Chondrocyte (in vitro differentiated cells): Measurements from ENCODE around the gene FOXN3. TPM values are rescaled to one million over a fixed set of nuclear protein-coding genes. Genes with fewer than 3 reads are reported as not detected.

Experiments used
- DNase-seq: peaks from one replicate; pipeline ENCODE4 v3.0.0; 2021; ENCODE audit warnings: mixed read lengths, low spot score
- H3K27ac Mint-ChIP-seq: one replicate; pipeline ENCODE4 v1.8.0; 2021; ENCODE audit warnings: mild to moderate bottlenecking, moderate library complexity, mixed read lengths; ENCODE audit not compliant: unreplicated experiment
- H3K27me3 Mint-ChIP-seq: 2 replicates; pipeline ENCODE4 v1.8.0; 2021; ENCODE audit warnings: low read depth, mixed read lengths
- H3K36me3 Mint-ChIP-seq: 2 replicates; pipeline ENCODE4 v1.8.0; 2021; ENCODE audit warnings: low read depth, mixed read lengths
- H3K4me1 Mint-ChIP-seq: 2 replicates; pipeline ENCODE4 v1.8.0; 2021; ENCODE audit warnings: low read depth, mild to moderate bottlenecking, mixed read lengths
- H3K4me3 Mint-ChIP-seq: one replicate; pipeline ENCODE4 v1.8.0; 2021; ENCODE audit warnings: mild to moderate bottlenecking, moderate library complexity, mixed read lengths; ENCODE audit not compliant: unreplicated experiment
- H3K9me3 Mint-ChIP-seq: 2 replicates; pipeline ENCODE4 v1.8.0; 2021; ENCODE audit warnings: low read depth, mixed read lengths
- CTCF ChIP-seq: fragments of 200-600 bp; sonication (generic); IDR thresholded peaks from 2 replicates; pipeline ENCODE4 v1.5.0; 2021; ENCODE audit warnings: antibody characterized with exemption, mild to moderate bottlenecking, moderate library complexity
- total RNA-seq: library from RNA; stranded (reverse); gene quantifications from 3 replicates; pipeline ENCODE4 v1.2.1, GENCODE V29; 2021

The FOXN3 gene
- total RNA-seq, 1 donor from 2014 or later, result 161 TPM

- no peak for TF ChIP-seq CTCF
- Mint-ChIP-seq H3K27ac (no peak overlapping the region), H3K27me3 (no peaks in the 10 kb centered on the region), H3K4me3 (no peak overlapping the region), H3K9me3 (no peaks in the 10 kb centered on the region), H3K36me3 (peaks cover 6% of the 10 kb centered on the region), H3K4me1 (peaks cover 25% of the 10 kb centered on the region)
- DNase-seq, result no peak
Measured at GRCh38 chr14:89280600-89280999, 136.4 kb downstream of the FOXN3 start.

GRCh38 chr14:89279649-89280232, 137.3 kb downstream of the FOXN3 start:
- TF ChIP-seq CTCF, result no peak
- H3K27ac Mint-ChIP-seq, result no peak overlapping the region
- no peaks in the 10 kb centered on the region for H3K27me3 Mint-ChIP-seq
- DNase-seq, result no peak
- no peak overlapping the region for H3K4me3 Mint-ChIP-seq
- no peaks in the 10 kb centered on the region for H3K9me3 Mint-ChIP-seq
- H3K4me1 Mint-ChIP-seq, result peaks cover 16% of the 10 kb centered on the region
- peaks cover 6% of the 10 kb centered on the region for H3K36me3 Mint-ChIP-seq

- Mint-ChIP-seq H3K4me1 (peaks cover 20% of the 10 kb centered on the region), H3K9me3 (no peaks in the 10 kb centered on the region), H3K36me3 (peaks cover 6% of the 10 kb centered on the region), H3K27ac (no peak overlapping the region), H3K27me3 (no peaks in the 10 kb centered on the region), H3K4me3 (no peak overlapping the region)
- no peak for DNase-seq
- TF ChIP-seq CTCF, result no peak
Measured at GRCh38 chr14:89277203-89277602, 139.8 kb downstream of the FOXN3 start.

GRCh38 chr14:89276424-89276975, 140.5 kb downstream of the FOXN3 start:
- no peak overlapping the region for H3K4me3 Mint-ChIP-seq

More at GRCh38 chr14:89276424-89276975, 140.5 kb downstream of the FOXN3 start:
- no peaks in the 10 kb centered on the region for H3K27me3 Mint-ChIP-seq
- H3K27ac Mint-ChIP-seq, result peak overlapping the region; percentile 33
- TF ChIP-seq CTCF, result no peak
- H3K9me3 Mint-ChIP-seq, result no peaks in the 10 kb centered on the region
- no peak for DNase-seq
- peaks cover 20% of the 10 kb centered on the region for H3K4me1 Mint-ChIP-seq
- H3K36me3 Mint-ChIP-seq, result peaks cover 6% of the 10 kb centered on the region
